HG02571 (cell line): ENCODE results near the gene SPATA31A1.
"Not testable (repeated sequence)": the region's sequence is repeated elsewhere in the genome, so short reads cannot be mapped to it uniquely, and the experiment has no call there.

Source experiments
- ATAC-seq: cut with Tn5 transposase; IDR thresholded peaks from one replicate; pipeline ENCODE4 v1.9.1; 2021; ENCODE audit warnings: mild to moderate bottlenecking, moderate library complexity; ENCODE audit not compliant: unreplicated experiment

SPATA31A1 gene

DNA sequence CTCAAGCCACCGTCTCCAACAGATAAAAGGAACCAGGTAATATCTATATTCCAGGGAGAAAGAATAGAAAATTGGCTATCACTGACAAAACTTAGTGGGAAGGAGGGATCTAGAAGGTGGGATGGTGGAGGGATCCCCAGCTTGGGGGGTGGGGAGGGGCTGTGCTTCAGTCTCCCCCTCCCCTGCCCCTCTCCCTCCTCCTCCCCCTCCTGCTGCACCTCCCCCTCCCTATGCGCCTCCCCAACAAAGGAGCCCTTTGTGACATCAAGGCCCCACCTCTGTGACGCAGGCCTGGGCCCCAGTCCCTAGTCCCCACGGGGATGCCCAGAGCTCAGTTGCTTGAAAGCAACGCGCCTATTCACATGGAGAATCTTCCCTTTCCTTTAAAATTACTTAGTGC, at the start of gene SPATA31A1:
SPATA31A1 (plus strand) TSS at position 301 of the 400 bp plus-strand sequence; CDS start at position 363, 62 bp downstream.
- not testable (repeated sequence) for ATAC-seq

DNA sequence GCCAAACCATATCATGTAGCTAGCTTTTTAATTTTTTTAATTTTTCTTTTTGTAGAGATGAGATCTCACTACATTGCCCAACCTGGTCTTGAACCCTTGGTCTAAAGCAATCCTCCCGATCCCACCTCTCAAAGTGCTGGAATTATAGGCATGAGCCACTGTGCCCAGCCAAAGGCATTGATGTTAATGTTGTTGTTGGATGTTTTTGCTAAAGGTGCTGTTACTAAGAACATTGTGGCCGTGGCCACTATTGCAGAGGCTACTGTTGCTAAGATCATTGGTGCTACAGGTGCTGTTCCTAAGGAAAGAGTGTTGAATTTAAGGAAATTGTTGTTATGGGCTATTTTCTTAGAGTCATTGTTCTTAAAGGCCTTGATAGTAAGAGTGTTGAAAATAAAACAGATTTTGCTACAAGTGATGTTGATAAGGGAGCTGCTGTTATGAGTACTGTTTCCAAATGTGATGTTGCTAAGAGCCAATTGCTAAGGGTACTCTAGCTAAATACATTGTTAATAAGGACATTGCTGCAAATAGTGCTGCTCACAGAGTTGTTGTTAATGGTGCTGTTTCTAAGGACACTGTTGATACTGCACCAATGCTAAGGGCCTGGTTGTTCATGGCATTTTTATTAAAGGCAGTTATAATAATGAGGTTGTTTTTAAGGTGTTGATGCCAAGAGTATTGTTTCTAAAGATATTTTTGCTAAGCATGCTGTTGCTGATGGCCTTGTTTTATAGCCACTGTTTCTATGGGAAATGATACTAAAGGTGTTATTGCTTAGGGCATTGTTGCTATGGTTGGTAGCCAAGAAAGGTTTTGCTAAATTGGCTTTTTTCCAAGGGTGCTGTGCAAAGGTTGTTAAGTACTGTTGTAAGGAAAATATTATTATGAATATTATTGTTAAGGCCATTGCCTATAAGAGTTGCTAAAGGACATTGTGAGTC, 52.1 kb downstream of the SPATA31A1 start:
- ATAC-seq = not testable (repeated sequence)

GRCh38 chr9:39411254-39411940, 55.9 kb downstream of the SPATA31A1 start:
- not testable (repeated sequence) for ATAC-seq
